Measurements from ENCODE around the gene ITPR3.

DNA sequence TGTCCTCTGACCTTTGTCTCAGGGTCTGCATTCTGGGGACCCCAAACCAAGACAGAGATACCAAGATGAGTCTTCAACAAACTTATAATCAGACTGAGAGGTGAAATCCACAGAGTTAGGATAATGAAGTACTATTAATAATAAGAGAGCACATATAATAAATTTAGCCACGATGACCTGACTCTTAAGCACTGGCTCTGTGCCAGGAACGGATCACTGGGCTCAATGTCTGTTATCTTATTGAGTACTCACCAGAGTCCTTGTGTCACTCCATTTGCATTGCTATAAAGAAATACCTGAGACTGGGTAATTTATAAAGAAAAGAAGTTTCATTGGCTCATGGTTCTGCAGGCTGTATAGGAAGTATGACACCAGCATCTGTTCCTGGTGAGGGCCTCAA, 18.9 kb upstream of the ITPR3 start:
- TF ChIP-seq, protein P1, sequence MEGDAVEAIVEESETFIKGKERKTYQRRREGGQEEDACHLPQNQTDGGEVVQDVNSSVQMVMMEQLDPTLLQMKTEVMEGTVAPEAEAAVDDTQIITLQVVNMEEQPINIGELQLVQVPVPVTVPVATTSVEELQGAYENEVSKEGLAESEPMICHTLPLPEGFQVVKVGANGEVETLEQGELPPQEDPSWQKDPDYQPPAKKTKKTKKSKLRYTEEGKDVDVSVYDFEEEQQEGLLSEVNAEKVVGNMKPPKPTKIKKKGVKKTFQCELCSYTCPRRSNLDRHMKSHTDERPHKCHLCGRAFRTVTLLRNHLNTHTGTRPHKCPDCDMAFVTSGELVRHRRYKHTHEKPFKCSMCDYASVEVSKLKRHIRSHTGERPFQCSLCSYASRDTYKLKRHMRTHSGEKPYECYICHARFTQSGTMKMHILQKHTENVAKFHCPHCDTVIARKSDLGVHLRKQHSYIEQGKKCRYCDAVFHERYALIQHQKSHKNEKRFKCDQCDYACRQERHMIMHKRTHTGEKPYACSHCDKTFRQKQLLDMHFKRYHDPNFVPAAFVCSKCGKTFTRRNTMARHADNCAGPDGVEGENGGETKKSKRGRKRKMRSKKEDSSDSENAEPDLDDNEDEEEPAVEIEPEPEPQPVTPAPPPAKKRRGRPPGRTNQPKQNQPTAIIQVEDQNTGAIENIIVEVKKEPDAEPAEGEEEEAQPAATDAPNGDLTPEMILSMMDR (IDR thresholded peaks at IDR 0.05): no peak
- no peak for TF ChIP-seq POLR2A (IDR thresholded peaks at IDR 0.05)
